ENCODE results near the gene PCBP3. TPM values are rescaled to one million over a fixed set of nuclear protein-coding genes. Genes with fewer than 3 reads are reported as not detected.

Gene PCBP3
- total RNA-seq, 1 donor from 2014 or later = 4.6 TPM

- H4K20me1 ChIP-seq (ENCODE audit: low read depth) = no peaks in the 10 kb centered on the region
- DNase-seq (ENCODE audit: low spot score) = no peak
Observed at GRCh38 chr21:45898781-45899180, 255.3 kb downstream of the PCBP3 start.

GRCh38 chr21:45899317-45900033, 255.9 kb downstream of the PCBP3 start:
- H3K27me3 Mint-ChIP-seq (ENCODE audit: insufficient read depth, low read depth) = peaks cover 12% of the 10 kb centered on the region
- no peaks in the 10 kb centered on the region for H4K20me1 ChIP-seq (ENCODE audit: low read depth)
- DNase-seq (ENCODE audit: low spot score) = no peak
- H3K4me1 ChIP-seq = no peaks in the 10 kb centered on the region
- H3K27ac Mint-ChIP-seq = no peak overlapping the region
- TF ChIP-seq EZH2phosphoT487 (IDR thresholded peaks at IDR 0.05) (no peak), EZH2 (IDR thresholded peaks at IDR 0.05) (no peak), CTCF (IDR thresholded peaks at IDR 0.05) (no peak)
- H3K9me3 ChIP-seq (ENCODE audit: low read depth) = no peaks in the 10 kb centered on the region
- no peak overlapping the region for H3K27ac ChIP-seq
- H3K36me3 Mint-ChIP-seq = no peaks in the 10 kb centered on the region
- no peaks in the 10 kb centered on the region for H3F3A ChIP-seq (ENCODE audit: low read depth)
- H3K79me2 ChIP-seq (ENCODE audit: low read depth) = no peaks in the 10 kb centered on the region
- H3K9me3 Mint-ChIP-seq = no peaks in the 10 kb centered on the region
- no peak overlapping the region for H3K4me3 Mint-ChIP-seq
- H3K4me1 Mint-ChIP-seq = peaks cover 7% of the 10 kb centered on the region
- no peaks in the 10 kb centered on the region for H3K27me3 ChIP-seq
- H3K36me3 ChIP-seq = no peaks in the 10 kb centered on the region
- no peak overlapping the region for H3K4me3 ChIP-seq
- H3K9ac ChIP-seq = no peak overlapping the region
- no peak overlapping the region for H3K4me2 ChIP-seq
- no peak overlapping the region for H2AFZ ChIP-seq (replicated peaks)

More at GRCh38 chr21:45898781-45899180, 255.3 kb downstream of the PCBP3 start:
- H3K36me3 ChIP-seq = no peaks in the 10 kb centered on the region
- H3K79me2 ChIP-seq (ENCODE audit: low read depth) = no peaks in the 10 kb centered on the region
- H3K4me3 Mint-ChIP-seq = no peak overlapping the region
- no peak overlapping the region for H3K27ac Mint-ChIP-seq
- H3K4me1 Mint-ChIP-seq = peaks cover 13% of the 10 kb centered on the region
- H2AFZ ChIP-seq (replicated peaks) = no peak overlapping the region
- no peaks in the 10 kb centered on the region for H3F3A ChIP-seq (ENCODE audit: low read depth)
- no peak for TF ChIP-seq EZH2phosphoT487 (IDR thresholded peaks at IDR 0.05)
- TF ChIP-seq EZH2 (IDR thresholded peaks at IDR 0.05) = no peak
- no peak for TF ChIP-seq CTCF (IDR thresholded peaks at IDR 0.05)
- no peaks in the 10 kb centered on the region for H3K4me1 ChIP-seq
- H3K27me3 Mint-ChIP-seq (ENCODE audit: insufficient read depth, low read depth) = peaks cover 12% of the 10 kb centered on the region
- no peaks in the 10 kb centered on the region for H3K36me3 Mint-ChIP-seq
- no peaks in the 10 kb centered on the region for H3K27me3 ChIP-seq
- no peaks in the 10 kb centered on the region for H3K9me3 ChIP-seq (ENCODE audit: low read depth)
- H3K4me2 ChIP-seq = no peak overlapping the region
- H3K27ac ChIP-seq = no peak overlapping the region
- H3K4me3 ChIP-seq = no peak overlapping the region
- H3K9ac ChIP-seq = no peak overlapping the region
- H3K9me3 Mint-ChIP-seq = no peaks in the 10 kb centered on the region

- Mint-ChIP-seq H3K4me1 (peaks cover 5% of the 10 kb centered on the region), H3K27me3 (ENCODE audit: insufficient read depth, low read depth) (peaks cover 12% of the 10 kb centered on the region), H3K9me3 (no peaks in the 10 kb centered on the region), H3K36me3 (no peaks in the 10 kb centered on the region), H3K27ac (no peak overlapping the region), H3K4me3 (no peak overlapping the region)
- TF ChIP-seq EZH2 (IDR thresholded peaks at IDR 0.05) = no peak
- no peak for TF ChIP-seq CTCF (IDR thresholded peaks at IDR 0.05)
- TF ChIP-seq EZH2phosphoT487 (IDR thresholded peaks at IDR 0.05) = no peak
- H3K9me3 ChIP-seq (ENCODE audit: low read depth) = no peaks in the 10 kb centered on the region
- H2AFZ ChIP-seq (replicated peaks) = no peak overlapping the region
- no peaks in the 10 kb centered on the region for H3F3A ChIP-seq (ENCODE audit: low read depth)
- no peak overlapping the region for H3K4me2 ChIP-seq
- H3K27me3 ChIP-seq = no peaks in the 10 kb centered on the region
- no peak overlapping the region for H3K4me3 ChIP-seq
- H3K9ac ChIP-seq = no peak overlapping the region
- no peaks in the 10 kb centered on the region for H3K79me2 ChIP-seq (ENCODE audit: low read depth)
- H3K27ac ChIP-seq = no peak overlapping the region
- H3K4me1 ChIP-seq = no peaks in the 10 kb centered on the region
- DNase-seq (ENCODE audit: low spot score) = no peak
- H3K36me3 ChIP-seq = no peaks in the 10 kb centered on the region
- no peaks in the 10 kb centered on the region for H4K20me1 ChIP-seq (ENCODE audit: low read depth)
Observed at GRCh38 chr21:45900034-45900868, 256.7 kb downstream of the PCBP3 start.
